ENCODE data around the gene PDE7B.

DNA sequence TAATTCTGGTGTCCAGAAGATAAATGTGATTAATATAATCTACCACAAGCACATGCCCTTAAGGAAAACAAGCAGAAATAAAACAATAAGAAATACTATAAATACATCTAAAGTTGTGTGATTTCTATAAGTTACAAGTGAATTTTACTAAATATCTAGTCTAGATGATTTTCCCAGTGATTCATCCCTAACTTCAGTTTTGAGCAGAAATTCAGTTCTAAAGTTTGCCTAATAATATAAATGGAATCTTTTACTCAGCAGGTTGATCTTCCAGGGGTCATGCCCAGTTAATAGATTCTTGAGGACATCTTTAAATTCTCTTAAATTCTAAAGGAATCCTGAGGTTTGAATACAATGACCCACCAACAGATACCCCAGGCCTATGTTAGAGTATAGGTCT, 37.3 kb downstream of the PDE7B start:
- TF ChIP-seq, protein P1, sequence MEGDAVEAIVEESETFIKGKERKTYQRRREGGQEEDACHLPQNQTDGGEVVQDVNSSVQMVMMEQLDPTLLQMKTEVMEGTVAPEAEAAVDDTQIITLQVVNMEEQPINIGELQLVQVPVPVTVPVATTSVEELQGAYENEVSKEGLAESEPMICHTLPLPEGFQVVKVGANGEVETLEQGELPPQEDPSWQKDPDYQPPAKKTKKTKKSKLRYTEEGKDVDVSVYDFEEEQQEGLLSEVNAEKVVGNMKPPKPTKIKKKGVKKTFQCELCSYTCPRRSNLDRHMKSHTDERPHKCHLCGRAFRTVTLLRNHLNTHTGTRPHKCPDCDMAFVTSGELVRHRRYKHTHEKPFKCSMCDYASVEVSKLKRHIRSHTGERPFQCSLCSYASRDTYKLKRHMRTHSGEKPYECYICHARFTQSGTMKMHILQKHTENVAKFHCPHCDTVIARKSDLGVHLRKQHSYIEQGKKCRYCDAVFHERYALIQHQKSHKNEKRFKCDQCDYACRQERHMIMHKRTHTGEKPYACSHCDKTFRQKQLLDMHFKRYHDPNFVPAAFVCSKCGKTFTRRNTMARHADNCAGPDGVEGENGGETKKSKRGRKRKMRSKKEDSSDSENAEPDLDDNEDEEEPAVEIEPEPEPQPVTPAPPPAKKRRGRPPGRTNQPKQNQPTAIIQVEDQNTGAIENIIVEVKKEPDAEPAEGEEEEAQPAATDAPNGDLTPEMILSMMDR (conservative IDR thresholded peaks at IDR 0.05 in 1 of 2, IDR thresholded peaks at IDR 0.05 in 1 of 2; ENCODE audit: low read depth in 1 of 2, low read length in 2 of 2): no peak
- TF ChIP-seq EZH2 (IDR thresholded peaks at IDR 0.05; ENCODE audit: low read length, missing control alignments): no peak

All from fibroblast of lung (primary cell).